ENCODE measurements around the gene KIAA0513. TPM values are rescaled to one million over a fixed set of nuclear protein-coding genes. Genes with fewer than 3 reads are reported as not detected.

Gene KIAA0513
- total and polyA plus RNA-seq, 2 of the 13 experiments (the other 11 are each of a cell fraction or from before 2014, with no cell fraction given): 1.8 TPM

DNA sequence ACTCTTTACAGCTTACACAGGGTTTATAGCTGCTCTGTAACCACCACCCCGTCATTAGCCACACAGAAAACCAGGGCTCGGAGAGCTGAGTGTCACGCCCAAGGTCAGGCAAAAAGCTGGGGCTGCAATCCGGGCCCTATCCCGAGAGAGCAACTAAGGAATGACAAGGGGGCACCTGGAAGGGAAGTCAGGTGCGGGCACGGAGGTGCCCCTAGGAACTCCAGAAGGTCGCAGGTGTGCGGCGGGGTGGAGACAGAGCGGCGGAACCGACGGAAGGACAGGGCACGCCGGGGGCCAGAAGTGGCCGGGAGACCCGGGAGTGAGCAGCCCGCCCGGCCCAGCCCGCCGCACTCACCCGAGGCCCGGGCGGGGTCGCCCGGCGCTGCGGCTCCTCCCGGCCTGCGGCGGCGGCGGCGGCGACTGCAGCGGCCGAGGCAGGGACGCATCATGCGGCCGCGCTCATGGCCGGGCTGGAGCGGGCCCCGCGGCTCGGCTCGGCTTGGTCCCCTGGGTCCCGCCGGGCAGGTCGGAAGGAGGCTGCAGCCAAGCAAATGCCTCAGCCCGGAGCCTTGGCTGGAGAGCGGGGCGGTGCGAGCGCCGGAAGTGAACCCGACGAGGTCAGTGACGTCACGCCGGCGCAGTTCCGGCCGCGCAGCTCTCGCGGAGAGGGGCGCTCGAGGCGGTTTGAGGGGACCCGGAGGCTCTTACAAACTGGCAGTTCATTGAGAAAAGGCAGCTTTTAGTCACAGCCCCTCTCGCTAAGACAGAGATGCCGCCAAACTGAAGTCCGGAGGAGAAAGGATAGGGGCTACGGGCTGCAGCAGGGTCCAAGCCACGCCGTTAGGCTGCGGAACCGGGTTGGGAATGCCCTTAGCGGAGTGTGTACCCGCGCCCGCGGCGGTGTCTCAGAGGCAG is 16.4 kb upstream of the KIAA0513 start, which contains the start of gene ZDHHC7 (continued):
- TF ChIP-seq ZNF136 (CRISPR knock-in tag; IDR thresholded peaks at IDR 0.05; ENCODE audit: low read depth): no peak
- no peak for TF ChIP-seq KLF9 (CRISPR knock-in tag; IDR thresholded peaks at IDR 0.05; ENCODE audit: low read depth)
- no peak for TF ChIP-seq RORA (CRISPR knock-in tag; IDR thresholded peaks at IDR 0.05)
- TF ChIP-seq, protein P1, sequence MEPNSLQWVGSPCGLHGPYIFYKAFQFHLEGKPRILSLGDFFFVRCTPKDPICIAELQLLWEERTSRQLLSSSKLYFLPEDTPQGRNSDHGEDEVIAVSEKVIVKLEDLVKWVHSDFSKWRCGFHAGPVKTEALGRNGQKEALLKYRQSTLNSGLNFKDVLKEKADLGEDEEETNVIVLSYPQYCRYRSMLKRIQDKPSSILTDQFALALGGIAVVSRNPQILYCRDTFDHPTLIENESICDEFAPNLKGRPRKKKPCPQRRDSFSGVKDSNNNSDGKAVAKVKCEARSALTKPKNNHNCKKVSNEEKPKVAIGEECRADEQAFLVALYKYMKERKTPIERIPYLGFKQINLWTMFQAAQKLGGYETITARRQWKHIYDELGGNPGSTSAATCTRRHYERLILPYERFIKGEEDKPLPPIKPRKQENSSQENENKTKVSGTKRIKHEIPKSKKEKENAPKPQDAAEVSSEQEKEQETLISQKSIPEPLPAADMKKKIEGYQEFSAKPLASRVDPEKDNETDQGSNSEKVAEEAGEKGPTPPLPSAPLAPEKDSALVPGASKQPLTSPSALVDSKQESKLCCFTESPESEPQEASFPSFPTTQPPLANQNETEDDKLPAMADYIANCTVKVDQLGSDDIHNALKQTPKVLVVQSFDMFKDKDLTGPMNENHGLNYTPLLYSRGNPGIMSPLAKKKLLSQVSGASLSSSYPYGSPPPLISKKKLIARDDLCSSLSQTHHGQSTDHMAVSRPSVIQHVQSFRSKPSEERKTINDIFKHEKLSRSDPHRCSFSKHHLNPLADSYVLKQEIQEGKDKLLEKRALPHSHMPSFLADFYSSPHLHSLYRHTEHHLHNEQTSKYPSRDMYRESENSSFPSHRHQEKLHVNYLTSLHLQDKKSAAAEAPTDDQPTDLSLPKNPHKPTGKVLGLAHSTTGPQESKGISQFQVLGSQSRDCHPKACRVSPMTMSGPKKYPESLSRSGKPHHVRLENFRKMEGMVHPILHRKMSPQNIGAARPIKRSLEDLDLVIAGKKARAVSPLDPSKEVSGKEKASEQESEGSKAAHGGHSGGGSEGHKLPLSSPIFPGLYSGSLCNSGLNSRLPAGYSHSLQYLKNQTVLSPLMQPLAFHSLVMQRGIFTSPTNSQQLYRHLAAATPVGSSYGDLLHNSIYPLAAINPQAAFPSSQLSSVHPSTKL (CRISPR knock-in tag; IDR thresholded peaks at IDR 0.05): peak; percentile 65
- TF ChIP-seq TCF7L2 (IDR thresholded peaks at IDR 0.05; ENCODE audit: low read depth, low read length): no peak
- no peak; the same call in none of the 2 replicates for TF ChIP-seq ZNF563 (CRISPR knock-in tag; IDR thresholded peaks at IDR 0.05)
- TF ChIP-seq, protein P2, sequence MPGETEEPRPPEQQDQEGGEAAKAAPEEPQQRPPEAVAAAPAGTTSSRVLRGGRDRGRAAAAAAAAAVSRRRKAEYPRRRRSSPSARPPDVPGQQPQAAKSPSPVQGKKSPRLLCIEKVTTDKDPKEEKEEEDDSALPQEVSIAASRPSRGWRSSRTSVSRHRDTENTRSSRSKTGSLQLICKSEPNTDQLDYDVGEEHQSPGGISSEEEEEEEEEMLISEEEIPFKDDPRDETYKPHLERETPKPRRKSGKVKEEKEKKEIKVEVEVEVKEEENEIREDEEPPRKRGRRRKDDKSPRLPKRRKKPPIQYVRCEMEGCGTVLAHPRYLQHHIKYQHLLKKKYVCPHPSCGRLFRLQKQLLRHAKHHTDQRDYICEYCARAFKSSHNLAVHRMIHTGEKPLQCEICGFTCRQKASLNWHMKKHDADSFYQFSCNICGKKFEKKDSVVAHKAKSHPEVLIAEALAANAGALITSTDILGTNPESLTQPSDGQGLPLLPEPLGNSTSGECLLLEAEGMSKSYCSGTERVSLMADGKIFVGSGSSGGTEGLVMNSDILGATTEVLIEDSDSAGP (CRISPR knock-in tag; IDR thresholded peaks at IDR 0.05; ENCODE audit: borderline replicate concordance): peak; percentile 85
- TF ChIP-seq SMC3 (IDR thresholded peaks at IDR 0.05; ENCODE audit: low read length): no peak
- TF ChIP-seq, protein P3, sequence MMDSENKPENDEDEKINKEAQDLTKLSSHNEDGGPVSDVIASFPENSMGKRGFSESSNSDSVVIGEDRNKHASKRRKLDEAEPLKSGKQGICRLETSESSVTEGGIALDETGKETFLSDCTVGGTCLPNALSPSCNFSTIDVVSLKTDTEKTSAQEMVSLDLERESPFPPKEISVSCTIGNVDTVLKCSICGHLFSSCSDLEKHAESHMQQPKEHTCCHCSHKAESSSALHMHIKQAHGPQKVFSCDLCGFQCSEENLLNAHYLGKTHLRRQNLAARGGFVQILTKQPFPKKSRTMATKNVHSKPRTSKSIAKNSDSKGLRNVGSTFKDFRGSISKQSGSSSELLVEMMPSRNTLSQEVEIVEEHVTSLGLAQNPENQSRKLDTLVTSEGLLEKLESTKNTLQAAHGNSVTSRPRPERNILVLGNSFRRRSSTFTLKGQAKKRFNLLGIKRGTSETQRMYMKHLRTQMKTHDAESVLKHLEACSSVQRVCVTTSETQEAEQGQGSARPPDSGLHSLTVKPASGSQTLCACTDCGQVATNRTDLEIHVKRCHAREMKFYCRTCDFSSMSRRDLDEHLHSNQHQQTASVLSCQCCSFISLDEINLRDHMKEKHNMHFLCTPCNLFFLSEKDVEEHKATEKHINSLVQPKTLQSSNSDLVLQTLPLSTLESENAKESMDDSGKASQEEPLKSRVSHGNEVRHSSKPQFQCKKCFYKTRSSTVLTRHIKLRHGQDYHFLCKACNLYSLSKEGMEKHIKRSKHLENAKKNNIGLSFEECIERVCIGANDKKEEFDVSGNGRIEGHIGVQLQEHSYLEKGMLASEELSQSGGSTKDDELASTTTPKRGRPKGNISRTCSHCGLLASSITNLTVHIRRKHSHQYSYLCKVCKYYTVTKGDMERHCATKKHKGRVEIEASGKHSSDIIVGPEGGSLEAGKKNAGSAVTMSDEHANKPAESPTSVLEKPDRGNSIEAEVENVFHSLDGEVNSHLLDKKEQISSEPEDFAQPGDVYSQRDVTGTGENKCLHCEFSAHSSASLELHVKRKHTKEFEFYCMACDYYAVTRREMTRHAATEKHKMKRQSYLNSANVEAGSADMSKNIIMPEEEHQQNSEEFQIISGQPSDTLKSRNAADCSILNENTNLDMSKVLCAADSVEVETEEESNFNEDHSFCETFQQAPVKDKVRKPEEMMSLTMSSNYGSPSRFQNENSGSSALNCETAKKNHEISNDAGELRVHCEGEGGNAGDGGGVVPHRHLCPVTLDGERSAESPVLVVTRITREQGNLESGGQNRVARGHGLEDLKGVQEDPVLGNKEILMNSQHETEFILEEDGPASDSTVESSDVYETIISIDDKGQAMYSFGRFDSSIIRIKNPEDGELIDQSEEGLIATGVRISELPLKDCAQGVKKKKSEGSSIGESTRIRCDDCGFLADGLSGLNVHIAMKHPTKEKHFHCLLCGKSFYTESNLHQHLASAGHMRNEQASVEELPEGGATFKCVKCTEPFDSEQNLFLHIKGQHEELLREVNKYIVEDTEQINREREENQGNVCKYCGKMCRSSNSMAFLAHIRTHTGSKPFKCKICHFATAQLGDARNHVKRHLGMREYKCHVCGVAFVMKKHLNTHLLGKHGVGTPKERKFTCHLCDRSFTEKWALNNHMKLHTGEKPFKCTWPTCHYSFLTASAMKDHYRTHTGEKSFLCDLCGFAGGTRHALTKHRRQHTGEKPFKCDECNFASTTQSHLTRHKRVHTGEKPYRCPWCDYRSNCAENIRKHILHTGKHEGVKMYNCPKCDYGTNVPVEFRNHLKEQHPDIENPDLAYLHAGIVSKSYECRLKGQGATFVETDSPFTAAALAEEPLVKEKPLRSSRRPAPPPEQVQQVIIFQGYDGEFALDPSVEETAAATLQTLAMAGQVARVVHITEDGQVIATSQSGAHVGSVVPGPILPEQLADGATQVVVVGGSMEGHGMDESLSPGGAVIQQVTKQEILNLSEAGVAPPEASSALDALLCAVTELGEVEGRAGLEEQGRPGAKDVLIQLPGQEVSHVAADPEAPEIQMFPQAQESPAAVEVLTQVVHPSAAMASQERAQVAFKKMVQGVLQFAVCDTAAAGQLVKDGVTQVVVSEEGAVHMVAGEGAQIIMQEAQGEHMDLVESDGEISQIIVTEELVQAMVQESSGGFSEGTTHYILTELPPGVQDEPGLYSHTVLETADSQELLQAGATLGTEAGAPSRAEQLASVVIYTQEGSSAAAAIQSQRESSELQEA (CRISPR knock-in tag; IDR thresholded peaks at IDR 0.05; ENCODE audit: not compliant biosample characterization): no peak
- TF ChIP-seq, protein P4, sequence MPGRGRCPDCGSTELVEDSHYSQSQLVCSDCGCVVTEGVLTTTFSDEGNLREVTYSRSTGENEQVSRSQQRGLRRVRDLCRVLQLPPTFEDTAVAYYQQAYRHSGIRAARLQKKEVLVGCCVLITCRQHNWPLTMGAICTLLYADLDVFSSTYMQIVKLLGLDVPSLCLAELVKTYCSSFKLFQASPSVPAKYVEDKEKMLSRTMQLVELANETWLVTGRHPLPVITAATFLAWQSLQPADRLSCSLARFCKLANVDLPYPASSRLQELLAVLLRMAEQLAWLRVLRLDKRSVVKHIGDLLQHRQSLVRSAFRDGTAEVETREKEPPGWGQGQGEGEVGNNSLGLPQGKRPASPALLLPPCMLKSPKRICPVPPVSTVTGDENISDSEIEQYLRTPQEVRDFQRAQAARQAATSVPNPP (CRISPR knock-in tag; IDR thresholded peaks at IDR 0.05): peak; percentile 74; the same call in 1 of the 2 replicates
- TF ChIP-seq NR1H2 (CRISPR knock-in tag; IDR thresholded peaks at IDR 0.05; ENCODE audit: borderline replicate concordance, low read depth): no peak
- TF ChIP-seq TSC22D2 (CRISPR knock-in tag; IDR thresholded peaks at IDR 0.05; ENCODE audit: borderline replicate concordance): peak; percentile 35; the same call in 1 of the 2 replicates

Measured in HepG2 (cell line).